ENCODE data around the gene PRSS8.

The PRSS8 gene

DNA sequence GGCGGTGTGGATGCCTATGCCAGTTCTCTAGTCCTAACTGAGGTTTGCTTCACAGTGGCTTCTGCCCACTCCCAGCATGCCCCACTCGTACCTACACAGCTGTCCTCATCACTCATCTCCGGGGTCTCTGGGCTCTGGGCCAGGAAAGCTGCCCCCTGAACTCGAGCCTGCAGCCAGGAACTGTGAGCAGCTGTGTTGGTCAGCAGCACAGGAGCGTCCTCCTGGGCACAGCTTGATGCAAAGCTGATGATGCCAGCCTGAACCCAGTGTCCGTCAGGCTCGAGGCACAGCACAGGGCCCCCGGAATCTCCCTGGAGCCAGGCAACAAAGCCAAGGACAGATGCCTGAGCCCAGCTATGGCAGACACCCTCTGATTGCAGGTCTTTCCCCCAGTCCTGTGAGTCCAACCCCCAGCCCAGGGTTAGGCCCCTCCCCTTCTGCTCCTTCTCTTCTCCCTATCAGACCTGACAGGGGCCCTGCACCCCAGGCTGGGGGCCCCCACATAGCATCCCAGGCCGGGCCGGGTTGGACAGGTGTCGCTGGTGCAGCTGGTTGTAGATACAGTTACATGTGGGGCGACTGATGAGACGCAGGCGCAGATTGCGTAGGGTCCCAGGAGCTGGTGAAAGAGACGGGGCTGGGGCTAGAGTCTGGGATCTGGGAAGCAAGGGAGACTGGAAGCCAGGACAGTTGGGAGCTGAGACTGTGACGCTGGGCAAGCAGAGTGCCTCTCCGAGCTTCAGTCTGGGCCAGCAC is 49.5 kb downstream of the PRSS8 start:
- no peaks in the 10 kb centered on the region for H3K27me3 ChIP-seq (replicated peaks)
- in situ Hi-C loops (cut with HindIII; ENCODE audit: low pct_ligation_motif_present, low sequenced_read_pairs), result no loop called here
- TF ChIP-seq, protein P1, sequence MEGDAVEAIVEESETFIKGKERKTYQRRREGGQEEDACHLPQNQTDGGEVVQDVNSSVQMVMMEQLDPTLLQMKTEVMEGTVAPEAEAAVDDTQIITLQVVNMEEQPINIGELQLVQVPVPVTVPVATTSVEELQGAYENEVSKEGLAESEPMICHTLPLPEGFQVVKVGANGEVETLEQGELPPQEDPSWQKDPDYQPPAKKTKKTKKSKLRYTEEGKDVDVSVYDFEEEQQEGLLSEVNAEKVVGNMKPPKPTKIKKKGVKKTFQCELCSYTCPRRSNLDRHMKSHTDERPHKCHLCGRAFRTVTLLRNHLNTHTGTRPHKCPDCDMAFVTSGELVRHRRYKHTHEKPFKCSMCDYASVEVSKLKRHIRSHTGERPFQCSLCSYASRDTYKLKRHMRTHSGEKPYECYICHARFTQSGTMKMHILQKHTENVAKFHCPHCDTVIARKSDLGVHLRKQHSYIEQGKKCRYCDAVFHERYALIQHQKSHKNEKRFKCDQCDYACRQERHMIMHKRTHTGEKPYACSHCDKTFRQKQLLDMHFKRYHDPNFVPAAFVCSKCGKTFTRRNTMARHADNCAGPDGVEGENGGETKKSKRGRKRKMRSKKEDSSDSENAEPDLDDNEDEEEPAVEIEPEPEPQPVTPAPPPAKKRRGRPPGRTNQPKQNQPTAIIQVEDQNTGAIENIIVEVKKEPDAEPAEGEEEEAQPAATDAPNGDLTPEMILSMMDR (IDR thresholded peaks at IDR 0.05; ENCODE audit: low read depth, low read length, missing control alignments), result no peak
- H3K4me3 ChIP-seq (ENCODE audit: low read depth, low read length), result no peak overlapping the region
- peaks cover 12% of the 10 kb centered on the region for H3K36me3 ChIP-seq (replicated peaks)
- DNase-seq, result no peak
- H3K27ac ChIP-seq, result no peak overlapping the region

DNA sequence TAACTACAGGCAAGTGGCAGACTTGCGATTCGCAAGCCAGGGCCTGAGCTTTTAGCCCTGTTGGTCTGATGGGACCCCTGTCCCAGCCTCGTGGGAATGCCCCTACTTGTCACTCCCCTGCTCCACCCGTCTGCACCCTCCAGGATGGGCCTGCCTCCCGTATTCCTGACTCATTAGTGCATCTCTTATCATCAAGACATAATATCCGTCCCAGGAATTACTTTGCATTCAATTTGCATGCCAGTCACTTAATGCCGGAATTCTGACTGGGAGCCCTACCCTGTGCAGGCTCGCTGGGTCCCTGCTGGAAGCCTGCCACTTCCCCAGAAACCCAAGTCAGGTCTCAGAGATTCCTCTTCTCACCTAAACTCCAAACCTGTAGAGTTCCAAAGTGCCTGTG is 50.1 kb downstream of the PRSS8 start:
- Histone ChIP-seq H3K27ac (no peak overlapping the region), H3K27me3 (replicated peaks) (no peaks in the 10 kb centered on the region), H3K36me3 (replicated peaks) (peaks cover 13% of the 10 kb centered on the region), H3K4me3 (ENCODE audit: low read depth, low read length) (no peak overlapping the region)
- in situ Hi-C loops (cut with HindIII; ENCODE audit: low pct_ligation_motif_present, low sequenced_read_pairs), result no loop called here
- DNase-seq, result no peak
- TF ChIP-seq, protein P1 (IDR thresholded peaks at IDR 0.05; ENCODE audit: low read depth, low read length, missing control alignments), result no peak

DNA sequence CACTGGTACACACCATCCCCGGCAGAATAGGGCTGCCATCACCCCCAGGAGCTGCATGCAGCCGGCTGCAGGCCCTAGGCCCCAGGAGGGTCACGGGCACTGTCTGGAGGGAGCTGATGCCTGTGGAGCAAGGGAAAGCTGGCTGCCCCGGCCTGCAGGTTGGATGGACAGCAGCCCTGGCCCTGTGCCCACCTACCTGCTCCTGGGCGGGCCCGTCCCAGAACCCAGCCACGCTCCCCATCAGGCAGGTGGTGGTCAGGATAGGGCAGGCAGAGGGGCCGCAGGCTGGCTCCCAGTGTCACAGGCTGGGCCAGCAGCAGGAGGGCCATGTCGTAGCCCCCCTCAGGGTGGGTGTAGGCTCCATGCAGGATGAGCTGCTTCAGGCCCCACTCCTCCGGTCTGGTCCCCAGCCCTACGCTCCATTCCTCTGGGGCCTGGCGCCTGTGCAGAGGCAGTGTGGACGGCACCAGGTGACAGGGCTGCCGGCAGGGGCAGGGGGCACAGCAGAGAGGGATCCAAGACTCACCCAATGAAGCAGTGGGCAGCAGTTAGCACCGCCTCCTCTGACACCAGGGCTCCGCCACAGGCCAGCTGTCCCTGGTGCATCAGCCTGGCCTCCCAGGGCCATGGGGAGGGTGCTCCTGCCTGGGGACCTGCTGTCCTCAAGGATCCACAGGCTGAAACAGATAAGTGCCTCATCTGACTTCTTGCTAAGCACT is 50.8 kb downstream of the PRSS8 start:
- H3K27me3 ChIP-seq (replicated peaks), result no peaks in the 10 kb centered on the region
- TF ChIP-seq, protein P1 (IDR thresholded peaks at IDR 0.05; ENCODE audit: low read depth, low read length, missing control alignments), result no peak
- no peak for DNase-seq
- H3K4me3 ChIP-seq (ENCODE audit: low read depth, low read length), result no peak overlapping the region
- peaks cover 20% of the 10 kb centered on the region for H3K36me3 ChIP-seq (replicated peaks)
- no peak overlapping the region for H3K27ac ChIP-seq
- in situ Hi-C loops (cut with HindIII; ENCODE audit: low pct_ligation_motif_present, low sequenced_read_pairs), result no loop called here

DNA sequence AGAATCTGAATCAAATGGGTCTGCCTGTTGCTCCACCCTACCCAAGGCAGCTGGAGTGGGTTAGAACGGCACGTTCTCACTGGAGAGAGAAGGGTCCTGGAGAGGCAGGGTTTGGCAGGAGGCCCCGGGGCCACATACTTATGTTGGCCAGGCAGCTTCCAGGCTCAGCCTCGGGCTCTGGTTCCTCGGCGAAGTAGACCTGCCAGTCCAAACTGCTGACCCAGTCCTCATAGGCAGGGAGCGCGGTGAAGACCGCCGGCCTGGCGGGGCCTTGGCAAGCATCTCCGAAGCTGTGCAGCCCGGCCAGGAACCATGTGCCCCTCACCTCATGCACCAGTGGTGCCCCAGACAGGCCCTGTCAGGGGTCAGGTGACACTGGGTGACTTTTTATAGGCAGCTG is 51.5 kb downstream of the PRSS8 start:
- in situ Hi-C loops (cut with HindIII; ENCODE audit: low pct_ligation_motif_present, low sequenced_read_pairs), result no loop called here
- peaks cover 19% of the 10 kb centered on the region for H3K36me3 ChIP-seq (replicated peaks)
- no peaks in the 10 kb centered on the region for H3K27me3 ChIP-seq (replicated peaks)
- DNase-seq, result no peak
- no peak overlapping the region for H3K27ac ChIP-seq
- TF ChIP-seq, protein P1 (IDR thresholded peaks at IDR 0.05; ENCODE audit: low read depth, low read length, missing control alignments), result no peak
- no peak overlapping the region for H3K4me3 ChIP-seq (ENCODE audit: low read depth, low read length)

DNA sequence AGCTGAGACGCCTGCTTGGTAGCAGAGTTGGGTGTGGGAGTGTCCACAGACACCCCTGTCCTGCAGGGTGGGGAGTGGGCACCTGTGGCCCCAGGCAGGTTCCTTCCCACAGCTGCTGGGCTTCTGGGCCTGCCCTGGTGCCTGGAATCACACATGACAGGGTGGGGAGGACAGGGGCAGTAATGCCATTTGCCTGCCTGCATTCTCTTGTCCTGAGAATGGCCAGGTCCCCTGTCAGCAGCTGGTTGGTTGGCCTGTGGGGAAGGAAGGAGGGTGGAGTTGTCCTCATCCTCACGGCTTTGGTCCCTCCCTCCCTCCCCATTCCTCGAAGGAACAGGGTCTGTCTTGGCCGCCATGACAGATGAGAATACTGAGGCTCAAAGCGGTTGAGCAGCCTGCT is 52.0 kb downstream of the PRSS8 start:
- Histone ChIP-seq H3K36me3 (replicated peaks) (peaks cover 19% of the 10 kb centered on the region), H3K4me3 (ENCODE audit: low read depth, low read length) (no peak overlapping the region), H3K27me3 (replicated peaks) (no peaks in the 10 kb centered on the region), H3K27ac (no peak overlapping the region)
- no peak for DNase-seq
- TF ChIP-seq, protein P1 (IDR thresholded peaks at IDR 0.05; ENCODE audit: low read depth, low read length, missing control alignments), result no peak
- in situ Hi-C loops (cut with HindIII; ENCODE audit: low pct_ligation_motif_present, low sequenced_read_pairs), result no loop called here

Data from brain microvascular endothelial cell (primary cell).